IPS-18c (cell line): ENCODE measurements around the gene SLC27A1.

ENCODE experiments used
- H3K4me3 ChIP-seq: 2 replicates; pipeline ENCODE4 v1.7.0; 2013; ENCODE audit warnings: low read depth, mild to moderate bottlenecking, low read length, moderate library complexity; ENCODE audit not compliant: insufficient read depth
- H3K9me3 ChIP-seq: one replicate; pipeline ENCODE4 v1.6.1; 2013; ENCODE audit warnings: mild to moderate bottlenecking, low read length, moderate library complexity; ENCODE audit not compliant: control insufficient read depth, insufficient read depth

The SLC27A1 gene

DNA sequence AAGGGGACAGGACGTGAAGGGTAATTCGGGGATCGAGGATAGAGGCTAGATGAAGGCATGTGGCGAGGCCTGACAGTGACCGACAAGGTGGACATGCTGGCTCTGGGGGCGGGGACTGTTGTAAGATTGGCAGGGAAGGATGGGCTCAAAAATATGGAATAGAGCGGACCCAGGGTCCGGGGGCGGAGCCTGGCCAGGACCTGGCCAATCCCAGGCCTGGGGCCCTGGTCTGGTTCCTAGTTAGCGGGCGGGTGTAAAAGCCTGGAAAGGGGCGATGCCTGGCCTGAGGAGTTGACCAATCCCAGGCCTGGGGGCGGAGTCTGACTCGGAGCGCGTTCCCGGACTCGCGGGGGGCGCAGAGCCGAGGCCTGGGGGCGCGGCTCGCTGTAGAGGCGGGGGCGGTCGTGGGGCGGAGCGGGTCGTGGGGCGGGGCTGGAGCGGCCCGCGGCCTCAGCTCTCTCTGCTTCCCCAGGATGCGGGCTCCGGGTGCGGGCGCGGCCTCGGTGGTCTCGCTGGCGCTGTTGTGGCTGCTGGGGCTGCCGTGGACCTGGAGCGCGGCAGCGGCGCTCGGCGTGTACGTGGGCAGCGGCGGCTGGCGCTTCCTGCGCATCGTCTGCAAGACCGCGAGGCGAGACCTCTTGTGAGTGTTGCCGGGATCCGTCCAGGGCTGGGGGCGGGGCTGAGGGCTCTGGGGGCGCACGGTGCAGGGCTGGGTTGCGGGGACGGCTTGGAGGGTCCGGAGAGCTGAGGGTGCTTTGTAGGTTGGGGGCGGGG, at the start of gene SLC27A1:
Gene SLC27A1 (plus strand): TSS at position 457 of the 774 bp plus-strand sequence. CDS start 17 bp downstream, at position 474.
- Histone ChIP-seq H3K9me3 (no peaks in the 10 kb centered on the region), H3K4me3 (peak within 1 kb of the TSS; percentile 89)

DNA sequence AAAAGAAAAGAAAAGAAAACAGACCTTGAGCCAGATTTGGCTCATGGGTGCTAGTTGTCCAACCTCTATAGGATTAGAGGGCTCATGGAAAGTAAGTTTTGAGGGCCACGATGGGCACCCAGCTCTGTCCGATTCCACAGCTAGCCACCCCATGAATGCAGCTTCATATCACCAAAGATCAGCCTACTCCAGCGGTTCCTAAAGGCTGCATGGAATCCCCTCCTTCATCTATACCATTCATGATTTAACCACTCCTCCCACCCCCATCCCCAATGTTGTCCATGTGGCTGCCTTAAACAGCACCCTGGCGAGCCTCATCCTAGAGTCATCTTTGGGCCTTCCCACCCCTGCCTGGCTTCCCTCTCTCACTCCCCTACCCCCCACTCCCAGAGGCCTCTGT, 48.4 kb upstream of the SLC27A1 start:
- Histone ChIP-seq H3K4me3 (no peak overlapping the region), H3K9me3 (no peaks in the 10 kb centered on the region)

DNA sequence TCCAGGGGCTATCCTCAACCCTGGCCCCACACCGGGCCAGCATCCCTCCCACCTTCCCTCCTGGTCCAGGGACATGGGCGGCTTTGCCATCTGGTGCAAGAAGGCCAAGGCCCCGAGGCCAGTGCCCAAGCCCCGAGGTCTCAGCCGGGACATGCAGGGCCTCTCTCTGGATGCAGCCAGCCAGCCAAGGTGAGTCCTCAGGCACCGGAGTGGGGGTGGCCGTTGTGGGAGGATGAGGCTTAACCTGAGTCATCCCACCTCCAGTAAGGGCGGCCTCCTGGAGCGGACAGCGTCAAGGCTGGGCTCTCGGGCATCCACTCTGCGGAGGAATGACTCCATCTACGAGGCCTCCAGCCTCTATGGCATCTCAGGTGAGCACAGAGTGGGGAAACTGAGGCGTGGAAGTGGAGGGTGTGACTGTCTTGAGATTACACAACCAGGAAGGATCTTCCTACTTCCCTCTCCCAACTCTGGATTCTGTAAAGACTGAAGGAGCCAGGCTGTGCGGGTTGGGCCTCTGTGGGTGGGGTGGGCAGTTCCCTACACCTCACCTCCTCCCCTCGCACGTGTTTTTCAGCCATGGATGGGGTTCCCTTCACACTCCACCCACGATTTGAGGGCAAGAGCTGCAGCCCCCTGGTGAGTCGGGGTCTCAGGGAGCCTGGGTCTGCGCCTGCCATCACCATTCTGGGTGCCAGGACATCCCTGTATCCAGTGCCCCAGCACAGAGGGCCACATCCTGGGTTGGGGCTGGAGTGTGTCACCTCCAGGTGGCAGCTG, 46.7 kb upstream of the SLC27A1 start:
- Histone ChIP-seq H3K9me3 (no peaks in the 10 kb centered on the region), H3K4me3 (no peak overlapping the region)

DNA sequence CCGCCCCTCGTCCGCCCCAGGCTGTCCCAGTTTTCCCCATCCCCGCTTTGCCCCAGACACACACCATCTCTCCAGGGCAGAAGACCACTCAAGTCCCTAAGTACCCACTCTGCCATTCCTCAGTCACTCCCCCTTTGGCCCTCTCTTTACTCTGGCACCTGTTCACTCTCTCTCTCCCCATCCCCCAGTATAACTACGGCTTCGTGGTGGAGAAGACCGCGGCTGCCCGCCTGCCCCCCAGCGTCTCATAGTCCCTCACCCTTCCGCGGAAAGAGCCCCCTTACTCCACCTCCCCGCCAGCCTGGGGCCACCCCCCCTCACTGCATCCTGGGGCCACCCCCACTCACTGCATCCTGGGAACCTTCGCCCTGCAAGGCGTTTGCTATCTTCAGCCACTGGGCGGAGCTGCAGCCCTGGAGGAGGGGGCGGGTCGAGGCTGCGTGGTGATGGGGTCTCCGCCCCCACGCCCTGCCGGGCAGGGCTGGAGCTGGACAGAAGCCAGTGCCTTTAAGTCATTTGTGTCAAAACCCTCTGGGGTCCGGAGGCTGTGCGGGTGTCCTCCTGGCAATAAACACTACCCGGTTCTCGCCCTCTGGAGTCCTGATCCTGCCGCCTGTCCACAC, 45.5 kb upstream of the SLC27A1 start:
- Histone ChIP-seq H3K4me3 (peak overlapping the region; percentile 38; the same call in 1 of the 2 replicates), H3K9me3 (no peaks in the 10 kb centered on the region)

DNA sequence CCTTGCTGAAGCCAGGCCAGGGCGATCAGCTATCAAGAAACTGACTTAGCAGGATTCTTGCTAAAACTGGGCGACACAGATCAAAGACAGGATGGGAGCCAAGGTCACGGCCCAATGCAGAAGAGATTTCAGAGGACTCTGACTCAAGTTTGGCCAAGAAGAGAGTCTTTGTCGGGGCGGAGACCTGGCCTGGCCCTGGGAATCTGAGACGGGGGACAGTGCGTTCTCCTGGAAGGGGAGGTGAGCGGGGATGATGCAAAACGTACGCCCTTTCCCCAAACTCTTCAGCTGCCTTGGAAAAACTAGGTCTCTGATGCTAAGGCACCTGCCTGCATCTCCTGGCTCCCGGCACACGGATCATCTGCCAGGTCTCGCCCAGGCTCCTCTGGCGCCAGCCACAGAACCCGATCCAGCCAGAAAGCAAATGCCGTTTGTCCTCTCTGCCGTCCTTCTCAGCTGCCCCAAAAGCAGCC, 40.6 kb upstream of the SLC27A1 start:
- no peaks in the 10 kb centered on the region for H3K9me3 ChIP-seq
- H3K4me3 ChIP-seq = no peak overlapping the region

DNA sequence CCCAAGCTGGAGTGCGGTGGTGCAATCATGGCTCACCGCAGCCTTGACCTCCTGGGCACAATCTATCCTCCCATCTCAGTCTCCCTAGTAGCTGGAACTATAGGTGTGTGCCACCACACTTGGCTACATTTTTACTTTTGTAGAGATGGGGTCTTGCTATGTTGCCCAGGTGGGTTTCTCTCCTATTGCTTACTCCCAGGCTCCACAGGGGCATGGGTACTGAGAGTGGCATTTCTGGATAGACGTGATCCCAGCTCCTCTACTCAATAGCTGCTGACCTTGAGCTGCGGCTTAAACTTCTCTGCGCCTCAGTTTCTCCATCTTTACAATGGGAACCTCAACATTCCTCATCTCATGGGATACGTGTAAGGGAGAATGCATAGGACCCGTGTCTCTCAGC, 38.9 kb upstream of the SLC27A1 start:
- no peak overlapping the region for H3K4me3 ChIP-seq

DNA sequence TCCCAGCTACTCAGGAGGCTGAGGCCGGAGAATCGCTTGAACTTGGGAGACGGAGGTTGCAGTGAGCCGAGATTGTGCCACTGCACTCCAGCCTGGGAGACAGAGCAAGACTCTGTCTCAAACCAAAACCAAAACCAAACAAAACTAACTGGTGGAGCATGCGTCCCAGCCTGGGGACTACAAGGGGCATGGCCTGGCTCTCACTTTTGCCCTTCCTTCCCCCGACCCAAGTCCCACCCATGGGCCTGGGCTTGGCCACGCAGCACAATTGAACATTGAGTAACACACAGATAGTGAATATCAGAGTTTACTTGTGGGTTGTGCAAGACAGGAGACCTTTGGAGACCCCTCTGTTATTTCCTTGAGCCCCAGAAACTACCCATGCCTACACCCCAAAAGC, 35.1 kb upstream of the SLC27A1 start:
- no peaks in the 10 kb centered on the region for H3K9me3 ChIP-seq
- H3K4me3 ChIP-seq = no peak overlapping the region

More for the DNA sequence above, 38.9 kb upstream of the SLC27A1 start:
- H3K9me3 ChIP-seq = no peaks in the 10 kb centered on the region

DNA sequence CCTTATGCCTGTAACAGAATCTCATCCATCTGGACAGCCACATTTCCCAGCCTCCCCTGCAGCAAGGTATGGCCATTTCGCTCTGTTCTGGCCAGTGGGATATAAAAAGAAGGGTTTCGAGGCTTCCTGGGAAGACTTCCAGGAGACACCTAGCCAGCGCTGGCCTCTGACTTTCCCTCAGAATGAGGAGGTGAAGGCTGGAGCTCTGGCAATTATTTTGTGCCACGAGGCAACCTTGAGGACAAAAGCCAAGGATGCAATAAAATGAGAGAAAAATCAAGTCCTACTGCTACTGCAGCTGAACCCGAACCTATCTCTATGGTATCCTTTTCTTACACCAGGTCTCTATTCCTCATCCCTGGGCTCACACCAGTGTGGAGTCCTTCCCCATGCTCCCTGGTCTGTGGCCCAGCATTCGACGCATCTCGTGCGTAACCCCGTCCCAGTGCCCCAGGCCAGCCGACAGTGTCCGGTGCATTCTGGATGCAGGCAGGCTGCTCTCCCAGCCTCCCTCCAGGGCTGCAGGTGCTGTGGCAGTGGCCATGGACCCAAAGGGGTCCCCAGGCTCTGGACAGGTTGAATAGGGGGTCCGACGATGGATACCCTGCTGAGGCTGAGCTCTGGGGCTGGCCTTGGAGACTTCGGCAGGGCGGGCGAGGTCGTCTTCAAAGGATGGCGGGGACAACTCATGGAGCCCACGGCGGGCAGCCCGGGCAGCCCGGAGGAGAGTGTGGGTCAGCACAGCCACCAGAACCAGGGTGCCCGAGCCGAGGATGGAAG, 34.0 kb upstream of the SLC27A1 start:
- Histone ChIP-seq H3K4me3 (no peak overlapping the region), H3K9me3 (no peaks in the 10 kb centered on the region)

DNA sequence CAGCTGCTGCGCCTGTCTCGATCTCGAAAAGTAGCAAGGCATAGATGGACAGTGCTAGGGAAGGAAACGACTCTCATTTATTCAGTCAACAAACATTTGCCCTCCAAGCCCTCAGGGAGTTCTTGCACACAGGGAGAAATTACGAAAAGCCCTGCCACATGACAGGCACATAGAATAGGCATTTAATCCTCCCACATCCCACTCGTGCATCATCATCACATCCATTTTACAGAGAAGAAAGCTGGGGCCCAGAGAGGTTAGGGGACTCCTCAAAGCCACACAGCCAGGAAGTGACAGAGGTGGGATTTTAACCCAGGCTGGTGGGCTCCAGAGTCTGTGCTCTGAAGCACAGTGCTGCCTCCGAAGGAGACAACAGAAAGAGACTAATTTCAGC, 33.5 kb upstream of the SLC27A1 start:
- H3K9me3 ChIP-seq = no peaks in the 10 kb centered on the region
- H3K4me3 ChIP-seq = no peak overlapping the region

DNA sequence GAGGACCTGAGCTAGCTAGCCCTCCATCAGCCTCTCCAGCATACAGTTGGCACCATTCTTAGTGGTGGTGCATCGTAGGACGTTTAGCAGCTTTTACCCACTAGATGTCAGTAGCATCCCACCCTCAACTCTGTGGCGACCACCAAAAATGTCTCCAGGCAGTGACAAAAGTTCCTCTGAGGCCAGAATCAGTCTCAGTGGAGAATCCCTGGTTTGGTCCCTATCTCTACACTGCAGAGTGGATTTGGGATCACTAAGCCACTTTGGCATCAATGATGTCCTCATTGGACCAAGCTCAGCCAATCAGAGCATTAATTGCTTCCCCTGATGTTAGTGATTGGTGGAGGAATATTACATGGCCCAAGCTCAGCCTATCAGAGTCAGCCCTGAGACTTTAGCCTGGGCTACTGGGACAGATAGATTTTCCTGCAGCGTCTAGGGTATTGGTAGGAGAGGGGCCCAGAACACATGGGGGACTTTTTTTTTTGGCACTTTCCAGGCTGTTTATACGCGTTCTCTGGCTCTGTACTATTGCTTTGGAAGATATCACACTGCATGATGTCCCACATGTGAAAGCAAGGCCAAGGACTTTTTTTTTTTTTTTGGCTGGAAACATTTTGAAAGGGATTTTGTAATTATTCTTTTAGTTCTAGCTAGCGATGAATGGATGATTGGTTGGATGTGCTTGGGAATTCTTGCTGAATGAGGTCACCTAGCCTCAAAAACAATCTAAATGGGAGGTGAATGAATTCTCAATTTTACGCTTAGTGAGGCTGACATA, 28.9 kb upstream of the SLC27A1 start:
- no peak overlapping the region for H3K4me3 ChIP-seq

DNA sequence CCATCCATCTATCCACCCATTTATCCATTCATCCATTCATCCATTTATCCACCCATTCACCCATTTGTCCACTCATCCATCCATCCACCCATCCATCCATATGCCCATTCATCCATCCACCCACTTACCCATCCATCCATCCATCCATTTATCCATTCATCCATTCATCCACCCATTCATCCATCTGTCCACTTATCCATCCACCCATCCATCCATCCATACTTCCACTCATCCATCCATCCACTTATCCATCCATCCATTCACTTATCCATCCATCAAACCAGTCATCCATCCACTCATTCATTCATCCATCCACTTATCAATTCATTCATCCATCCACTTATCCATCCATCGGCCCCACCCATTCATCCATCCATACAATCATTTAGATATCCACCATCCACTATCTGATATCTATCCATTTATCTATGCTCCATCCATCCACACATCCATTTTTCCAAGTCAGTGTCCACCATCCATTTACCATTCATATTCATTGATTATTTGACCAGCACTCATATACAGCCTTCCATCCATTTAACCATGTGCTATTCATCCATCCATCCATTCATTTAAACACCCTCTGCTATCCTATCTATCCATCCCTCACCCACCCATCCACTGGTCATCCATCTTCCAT, 24.7 kb upstream of the SLC27A1 start:
- no peaks in the 10 kb centered on the region for H3K9me3 ChIP-seq

More for the DNA sequence above, 28.9 kb upstream of the SLC27A1 start:
- H3K9me3 ChIP-seq = no peaks in the 10 kb centered on the region

DNA sequence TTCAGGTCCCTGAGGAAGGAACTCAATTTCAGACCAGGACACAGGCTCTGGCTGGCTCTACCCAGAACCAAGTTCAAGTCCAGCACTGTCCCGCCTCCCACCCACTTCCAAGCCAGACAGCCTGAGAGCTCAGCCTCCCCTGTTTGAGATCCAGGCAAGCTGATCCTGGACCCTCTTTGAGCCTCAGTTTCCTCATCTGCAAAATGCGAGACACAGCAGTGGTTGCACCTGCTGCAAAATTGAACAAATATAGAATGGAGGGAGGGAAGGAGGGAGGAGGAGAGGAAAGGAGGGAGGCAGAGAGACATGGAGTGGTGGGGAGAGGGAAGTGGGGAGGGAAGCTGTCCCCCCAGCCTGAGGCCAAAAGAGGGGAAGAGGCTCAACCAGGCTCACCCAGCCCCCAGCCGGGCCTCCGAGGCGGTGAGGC, 22.6 kb upstream of the SLC27A1 start:
- no peaks in the 10 kb centered on the region for H3K9me3 ChIP-seq
- H3K4me3 ChIP-seq = peak overlapping the region; percentile 56

More for the DNA sequence above, 24.7 kb upstream of the SLC27A1 start:
- no peak overlapping the region for H3K4me3 ChIP-seq

DNA sequence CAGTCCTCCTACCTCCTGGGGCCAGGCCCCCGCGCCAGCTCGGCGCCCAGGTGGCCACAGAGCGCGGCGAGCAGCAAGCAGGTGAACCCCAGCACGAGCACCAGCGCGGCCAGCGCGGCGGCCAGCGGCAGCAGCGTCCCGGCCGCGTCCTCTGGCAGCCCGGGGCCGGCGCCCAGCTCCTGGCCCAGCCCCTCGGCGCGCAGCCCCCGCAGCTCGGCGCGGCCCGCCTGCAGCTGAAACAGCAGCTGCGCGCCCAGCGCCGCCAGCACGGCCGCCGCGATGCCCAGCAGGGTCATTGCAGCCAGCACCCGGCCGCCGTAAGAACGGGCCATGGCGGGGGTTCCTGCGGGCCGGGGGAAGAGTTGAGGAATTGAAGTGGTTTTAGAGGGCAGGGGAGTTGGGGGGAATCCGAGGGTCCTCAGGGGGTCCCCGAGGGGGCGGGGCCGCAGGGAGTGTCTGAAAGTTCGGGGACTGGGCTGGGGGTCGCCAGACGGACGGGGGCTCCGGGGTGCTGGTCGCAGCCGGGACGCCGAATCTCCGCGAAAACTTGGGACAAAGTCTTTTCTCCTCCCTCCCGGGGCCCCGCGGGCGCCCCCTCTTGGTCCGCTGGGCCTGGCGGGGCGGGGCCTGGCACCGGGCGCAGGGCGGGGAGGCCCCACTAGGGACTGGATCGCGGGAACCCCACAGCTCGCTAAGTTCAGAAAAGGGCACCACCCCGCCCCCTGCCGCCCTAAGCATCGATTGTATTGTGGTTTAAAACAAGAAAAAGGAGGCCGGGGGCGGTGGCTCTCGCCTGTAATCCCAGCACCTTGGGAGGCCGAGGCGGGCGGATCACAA, 22.0 kb upstream of the SLC27A1 start, which contains the start of gene TMEM221:
Gene TMEM221 (minus strand): TSS at position 538 of the 837 bp plus-strand sequence. CDS start 206 bp downstream, at position 332.
- Histone ChIP-seq H3K4me3 (peak within 1 kb of the TSS; percentile 56), H3K9me3 (no peaks in the 10 kb centered on the region)

DNA sequence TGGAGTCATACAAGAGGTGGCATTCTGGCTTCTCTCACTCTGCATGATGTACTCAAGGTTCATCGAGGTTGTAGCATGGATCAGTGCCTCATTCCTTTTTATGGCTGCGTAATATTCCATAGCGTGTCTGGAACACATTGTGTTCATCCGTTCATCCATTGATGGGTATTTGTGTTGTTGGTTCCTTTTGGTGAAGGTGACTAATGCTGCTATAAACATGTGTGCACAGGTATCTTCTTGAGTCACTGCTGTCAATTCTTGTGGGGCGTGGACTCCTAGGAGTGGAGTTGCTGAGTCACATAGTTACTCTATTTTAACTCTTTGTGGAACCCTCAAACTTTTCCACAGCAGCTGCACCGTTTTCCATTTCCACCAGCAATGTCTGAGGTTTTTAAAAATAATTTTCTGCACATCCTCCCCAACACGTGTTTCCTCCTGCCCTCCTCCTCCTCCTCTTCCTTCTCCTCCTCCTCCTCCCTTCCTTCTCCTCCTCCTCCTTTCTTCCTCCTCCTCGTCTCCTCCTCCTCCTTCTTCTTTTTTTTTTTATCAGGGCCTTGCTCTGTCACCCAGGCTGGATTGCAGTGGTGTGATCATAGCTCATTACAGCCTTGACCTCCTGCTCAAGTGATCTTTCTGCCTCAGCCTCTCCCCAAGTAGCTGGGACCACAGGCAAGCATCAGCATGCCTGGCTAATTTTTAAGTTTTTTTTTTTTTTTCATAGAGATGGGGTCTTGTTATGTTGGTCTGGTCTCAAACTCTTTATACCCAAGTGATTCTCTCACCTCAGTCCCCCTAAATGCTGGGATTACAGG, 19.9 kb upstream of the SLC27A1 start:
- Histone ChIP-seq H3K9me3 (no peaks in the 10 kb centered on the region), H3K4me3 (no peak overlapping the region)
